Heart left ventricle (tissue), 13 donors: ENCODE data around the gene GUCY2C.

Source experiments
- POLR2A ChIP-seq, 2 donors: fragments of 450-650 bp; IDR thresholded peaks; one replicate each; pipeline ENCODE4 v1.6.1; 2017; ENCODE audit warnings: antibody characterized with exemption in 2 of 2, mild to moderate bottlenecking in 2 of 2, moderate library complexity in 2 of 2
- TF ChIP-seq, protein P1 (sequence below), 12 donors: fragments of 200-600 bp; sonication (generic) in 4 of 12; IDR thresholded peaks; one replicate each; pipeline versions ENCODE4 v1.5.0 to v1.8.0; 2018 to 2022; ENCODE audit warnings: antibody characterized with exemption in 12 of 12, mild to moderate bottlenecking in 5 of 12
- donor health status: ischemic (EF 13 %, LVEDD 7.1; RV severe dilation, severe dysfunction).
- donor health status: DM: no; HTN: yes; CAD: no.
- donor health status: DM: no; HTN: no; CAD: no.
- donor health status: ischemic (EF 25% LVEDD 6.9; RV normal size, moderate dysfunction).
- donor health status: ischemic (EF 25% LVEDD 5.7; RV mildly dilated, moderate dysfunction).
- donor health status: ischemic (EF 35%, LVEDD 5.7; RV mildly dilated, moderate dysfunction).
- donor health status: nonischemic (EF 11% LVEDD 7.7; RV severe dilation, severe dysfunction).
- donor health status: DM: yes; HTN: yes; CAD: no.
- donor health status: PGD.
- donor health status: ischemic (EF 29% LVEDD 5.4; RV normal size, mild dysfunction).
- donor health status: nonischemic (EF 23%, LVEDD 6.1; RV moderate dilation, normal function).

DNA sequence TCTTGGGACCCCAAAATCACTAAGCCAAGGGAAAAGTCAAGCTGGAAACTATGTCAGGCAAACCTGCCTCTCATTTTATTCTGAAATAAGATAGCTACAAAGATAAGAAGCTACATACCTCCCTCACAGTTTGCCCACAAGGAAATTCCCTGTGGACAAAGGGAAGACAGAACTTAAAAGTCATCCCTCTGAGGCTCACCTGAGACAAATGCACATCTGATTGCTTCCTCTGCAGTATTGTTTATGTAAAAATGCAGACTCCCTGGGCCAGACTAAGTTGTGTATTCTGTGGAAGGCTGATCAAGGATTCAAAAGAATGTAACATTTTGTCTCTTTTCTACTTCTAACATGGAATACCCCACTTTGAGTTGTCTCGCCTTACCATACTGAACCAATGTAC, 126.2 kb downstream of the GUCY2C start:
- no peak for TF ChIP-seq POLR2A (IDR thresholded peaks at IDR 0.05)
- TF ChIP-seq, protein P1, sequence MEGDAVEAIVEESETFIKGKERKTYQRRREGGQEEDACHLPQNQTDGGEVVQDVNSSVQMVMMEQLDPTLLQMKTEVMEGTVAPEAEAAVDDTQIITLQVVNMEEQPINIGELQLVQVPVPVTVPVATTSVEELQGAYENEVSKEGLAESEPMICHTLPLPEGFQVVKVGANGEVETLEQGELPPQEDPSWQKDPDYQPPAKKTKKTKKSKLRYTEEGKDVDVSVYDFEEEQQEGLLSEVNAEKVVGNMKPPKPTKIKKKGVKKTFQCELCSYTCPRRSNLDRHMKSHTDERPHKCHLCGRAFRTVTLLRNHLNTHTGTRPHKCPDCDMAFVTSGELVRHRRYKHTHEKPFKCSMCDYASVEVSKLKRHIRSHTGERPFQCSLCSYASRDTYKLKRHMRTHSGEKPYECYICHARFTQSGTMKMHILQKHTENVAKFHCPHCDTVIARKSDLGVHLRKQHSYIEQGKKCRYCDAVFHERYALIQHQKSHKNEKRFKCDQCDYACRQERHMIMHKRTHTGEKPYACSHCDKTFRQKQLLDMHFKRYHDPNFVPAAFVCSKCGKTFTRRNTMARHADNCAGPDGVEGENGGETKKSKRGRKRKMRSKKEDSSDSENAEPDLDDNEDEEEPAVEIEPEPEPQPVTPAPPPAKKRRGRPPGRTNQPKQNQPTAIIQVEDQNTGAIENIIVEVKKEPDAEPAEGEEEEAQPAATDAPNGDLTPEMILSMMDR (IDR thresholded peaks at IDR 0.05) = no peak
